OCI-LY1 (cell line): ENCODE results near the gene DTNB.
A peak's percentile ranks its signal among the peaks of the same experiment; 100 is the strongest.
"Not testable (repeated sequence)": the region's sequence is repeated elsewhere in the genome, so short reads cannot be mapped to it uniquely, and the experiment has no call there.

ENCODE experiments used
- H2AFZ ChIP-seq: fragments of 200-600 bp; sonication (generic), shearing (Covaris generic); 2 replicates; pipeline ENCODE4 v1.6.0; 2014; ENCODE audit warnings: antibody characterized with exemption, mild to moderate bottlenecking, low read length
- H3F3A ChIP-seq: fragments of 200-600 bp; sonication (generic), shearing (Covaris generic); 2 replicates; pipeline ENCODE4 v1.6.0; 2014; ENCODE audit warnings: mild to moderate bottlenecking, antibody characterized with exemption, low read length, moderate library complexity; ENCODE audit not compliant: insufficient read depth
- H3K27ac ChIP-seq: fragments of 200-600 bp; sonication (generic); 2 replicates; pipeline ENCODE4 v1.5.1; 2014; ENCODE audit warnings: low read length, mixed run types, mild to moderate bottlenecking, low read depth; ENCODE audit not compliant: poor library complexity, severe bottlenecking
- H3K27me3 ChIP-seq: fragments of 200-600 bp; sonication (generic); 2 replicates; pipeline ENCODE4 v1.6.0; 2014; ENCODE audit warnings: antibody characterized with exemption, mild to moderate bottlenecking, low read length, moderate library complexity; ENCODE audit not compliant: insufficient read depth
- H3K36me3 ChIP-seq: fragments of 200-600 bp; sonication (generic); 2 replicates; pipeline ENCODE4 v1.6.1; 2014; ENCODE audit warnings: mild to moderate bottlenecking, antibody characterized with exemption, low read length, moderate library complexity, mixed read lengths; ENCODE audit not compliant: insufficient read depth
- H3K4me1 ChIP-seq: fragments of 200-600 bp; sonication (generic); 2 replicates; pipeline ENCODE4 v1.5.1; 2014; ENCODE audit warnings: mild to moderate bottlenecking, low read length, moderate library complexity; ENCODE audit not compliant: insufficient read depth, severe bottlenecking
- H3K4me2 ChIP-seq: fragments of 200-600 bp; sonication (generic), shearing (Covaris generic); 2 replicates; pipeline ENCODE4 v1.6.1; 2014; ENCODE audit warnings: low read length
- H3K4me3 ChIP-seq: fragments of 200-600 bp; sonication (generic); 2 replicates; pipeline ENCODE4 v1.5.1; 2014; ENCODE audit warnings: low read length, low read depth, mild to moderate bottlenecking, mixed read lengths; ENCODE audit not compliant: poor library complexity, severe bottlenecking
- H3K79me2 ChIP-seq: fragments of 200-600 bp; shearing (Covaris generic); 2 replicates; pipeline ENCODE4 v1.6.1; 2016; ENCODE audit warnings: mixed run types, low read length, mixed read lengths; ENCODE audit not compliant: insufficient read depth
- H3K9ac ChIP-seq: fragments of 200-600 bp; sonication (generic), shearing (Covaris generic); 2 replicates; pipeline ENCODE4 v1.6.1; 2014; ENCODE audit warnings: mild to moderate bottlenecking, low read length, mixed read lengths
- H3K9me2 ChIP-seq: fragments of 200-600 bp; sonication (generic), shearing (Covaris generic); 2 replicates; pipeline ENCODE4 v1.6.1; 2014; ENCODE audit warnings: low read depth, mild to moderate bottlenecking, low read length, mixed read lengths
- H3K9me3 ChIP-seq: fragments of 200-600 bp; shearing (Covaris generic); 2 replicates; pipeline ENCODE4 v1.6.1; 2014; ENCODE audit warnings: low read length, mixed read lengths
- H4K20me1 ChIP-seq: fragments of 200-600 bp; sonication (generic), shearing (Covaris generic); 2 replicates; pipeline ENCODE4 v1.6.0; 2016; ENCODE audit warnings: mild to moderate bottlenecking, low read length; ENCODE audit not compliant: insufficient read depth
- CTCF ChIP-seq: fragments of 200-600 bp; sonication (generic), shearing (Covaris generic); IDR thresholded peaks from 2 replicates; pipeline ENCODE4 v1.5.1; 2017; ENCODE audit warnings: mild to moderate bottlenecking, antibody characterized with exemption, low read length, moderate library complexity, mixed read lengths
- EZH2 ChIP-seq: fragments of 200-600 bp; sonication (generic), shearing (Covaris generic); IDR thresholded peaks from 2 replicates; pipeline ENCODE4 v1.8.0; 2017; ENCODE audit warnings: borderline replicate concordance, mixed run types, mild to moderate bottlenecking, antibody characterized with exemption, low read length, moderate library complexity, mixed read lengths

Gene DTNB

GRCh38 chr2:25409468-25409867, 263.9 kb downstream of the DTNB start:
- H3K27ac ChIP-seq, result no peak overlapping the region
- H3K79me2 ChIP-seq, result no peaks in the 10 kb centered on the region
- H3K9me3 ChIP-seq, result no peaks in the 10 kb centered on the region
- H3K4me3 ChIP-seq, result no peak overlapping the region
- no peaks in the 10 kb centered on the region for H3K27me3 ChIP-seq
- no peaks in the 10 kb centered on the region for H3F3A ChIP-seq
- TF ChIP-seq CTCF, result no peak
- no peak for TF ChIP-seq EZH2
- no peak overlapping the region for H3K4me2 ChIP-seq
- no peaks in the 10 kb centered on the region for H3K9me2 ChIP-seq
- no peak overlapping the region for H2AFZ ChIP-seq
- H4K20me1 ChIP-seq, result no peaks in the 10 kb centered on the region
- H3K36me3 ChIP-seq, result no peaks in the 10 kb centered on the region
- H3K4me1 ChIP-seq, result peaks cover 20% of the 10 kb centered on the region
- H3K9ac ChIP-seq, result no peak overlapping the region

- H3K9me2 ChIP-seq, result no peaks in the 10 kb centered on the region
- no peaks in the 10 kb centered on the region for H3K36me3 ChIP-seq
- H3F3A ChIP-seq, result no peaks in the 10 kb centered on the region
- no peaks in the 10 kb centered on the region for H3K79me2 ChIP-seq
- H3K9ac ChIP-seq, result no peak overlapping the region
- H3K9me3 ChIP-seq, result no peaks in the 10 kb centered on the region
- no peak overlapping the region for H3K4me2 ChIP-seq
- TF ChIP-seq CTCF (no peak), EZH2 (no peak)
- H3K27me3 ChIP-seq, result no peaks in the 10 kb centered on the region
- H3K27ac ChIP-seq, result no peak overlapping the region
- no peak overlapping the region for H3K4me3 ChIP-seq
- peaks cover 24% of the 10 kb centered on the region for H3K4me1 ChIP-seq
- no peaks in the 10 kb centered on the region for H4K20me1 ChIP-seq
- no peak overlapping the region for H2AFZ ChIP-seq
Measured at GRCh38 chr2:25409044-25409443, 264.3 kb downstream of the DTNB start.

- H3K4me3 ChIP-seq, result no peak overlapping the region
- H3K9me2 ChIP-seq, result no peaks in the 10 kb centered on the region
- no peaks in the 10 kb centered on the region for H3K79me2 ChIP-seq
- H3K9ac ChIP-seq, result no peak overlapping the region
- no peaks in the 10 kb centered on the region for H3K27me3 ChIP-seq
- H3K9me3 ChIP-seq, result no peaks in the 10 kb centered on the region
- no peak for TF ChIP-seq EZH2
- no peak overlapping the region for H3K27ac ChIP-seq
- no peaks in the 10 kb centered on the region for H3K36me3 ChIP-seq
- no peaks in the 10 kb centered on the region for H3F3A ChIP-seq
- peaks cover 44% of the 10 kb centered on the region for H3K4me1 ChIP-seq
- no peaks in the 10 kb centered on the region for H4K20me1 ChIP-seq
- H2AFZ ChIP-seq, result no peak overlapping the region
- H3K4me2 ChIP-seq, result no peak overlapping the region
Measured at GRCh38 chr2:25405611-25406295, 267.6 kb downstream of the DTNB start.

GRCh38 chr2:25403120-25403760, 270.1 kb downstream of the DTNB start:
- Histone ChIP-seq H3K4me1 (peaks cover 62% of the 10 kb centered on the region), H3K9ac (peak overlapping the region; percentile 14; the same call in 1 of the 2 replicates), H3K27ac (peak overlapping the region; percentile 92), H3K4me2 (peak overlapping the region; percentile 41)
- H3K36me3 ChIP-seq, H3K79me2 ChIP-seq, H3F3A ChIP-seq, H3K4me3 ChIP-seq, H3K9me3 ChIP-seq, H3K27me3 ChIP-seq, H2AFZ ChIP-seq, H3K9me2 ChIP-seq, H4K20me1 ChIP-seq: not testable (repeated sequence)
